MM.1S (cell line): ENCODE measurements around the gene FCHSD2.

Source experiments
- DNase-seq: peaks from one replicate; pipeline ENCODE4 v3.0.0-alpha.2; 2015
- H2AFZ ChIP-seq: fragments of 300-600 bp; sonication (generic); 2 replicates; pipeline ENCODE4 v1.6.0; 2016; ENCODE audit warnings: antibody characterized with exemption, low read length
- H3F3A ChIP-seq: fragments of 300-600 bp; sonication (generic); 2 replicates; pipeline ENCODE4 v1.6.1; 2016; ENCODE audit warnings: mild to moderate bottlenecking, antibody characterized with exemption, low read length, moderate library complexity, mixed read lengths; ENCODE audit not compliant: insufficient read depth
- H3K27ac ChIP-seq: fragments of 300-600 bp; sonication (generic); 2 replicates; pipeline ENCODE4 v1.5.1; 2016; ENCODE audit warnings: mild to moderate bottlenecking, low read length
- H3K27me3 ChIP-seq: fragments of 300-600 bp; sonication (generic); replicated peaks from 2 replicates; pipeline ENCODE4 v1.6.0; 2016; ENCODE audit warnings: low read length; ENCODE audit not compliant: insufficient read depth
- H3K36me3 ChIP-seq: fragments of 300-600 bp; sonication (generic); replicated peaks from 2 replicates; pipeline ENCODE4 v1.6.1; 2016; ENCODE audit warnings: mild to moderate bottlenecking, low read length, mixed read lengths; ENCODE audit not compliant: insufficient read depth
- H3K4me1 ChIP-seq: fragments of 300-600 bp; sonication (generic); 2 replicates; pipeline ENCODE4 v1.6.1; 2016; ENCODE audit warnings: low read length, mixed read lengths
- H3K4me2 ChIP-seq: fragments of 300-600 bp; sonication (generic); 2 replicates; pipeline ENCODE4 v1.6.0; 2016; ENCODE audit warnings: low read depth, low read length
- H3K4me3 ChIP-seq: fragments of 300-600 bp; sonication (generic); 2 replicates; pipeline ENCODE4 v1.5.1; 2016; ENCODE audit warnings: low read length, mixed read lengths
- H3K79me2 ChIP-seq: fragments of 300-600 bp; sonication (generic); 2 replicates; pipeline ENCODE4 v1.6.1; 2016; ENCODE audit warnings: mixed run types, low read length, mixed read lengths
- H3K9ac ChIP-seq: fragments of 300-600 bp; sonication (generic); 2 replicates; pipeline ENCODE4 v1.6.1; 2016; ENCODE audit warnings: low read length, mixed read lengths
- H3K9me2 ChIP-seq: fragments of 300-600 bp; sonication (generic); replicated peaks from 2 replicates; pipeline ENCODE4 v1.6.1; 2016; ENCODE audit warnings: mild to moderate bottlenecking, low read length, mixed read lengths; ENCODE audit not compliant: insufficient read depth
- H3K9me3 ChIP-seq: fragments of 300-600 bp; sonication (generic); replicated peaks from 2 replicates; pipeline ENCODE4 v1.6.1; 2016; ENCODE audit warnings: mild to moderate bottlenecking, low read length, mixed read lengths; ENCODE audit not compliant: insufficient read depth
- H4K20me1 ChIP-seq: fragments of 300-600 bp; sonication (generic); 2 replicates; pipeline ENCODE4 v1.6.1; 2016; ENCODE audit warnings: mild to moderate bottlenecking, low read length, moderate library complexity, mixed read lengths; ENCODE audit not compliant: insufficient read depth
- CTCF ChIP-seq: fragments of 300-600 bp; sonication (generic); IDR thresholded peaks from 2 replicates; pipeline ENCODE4 v1.5.1; 2016; ENCODE audit warnings: antibody characterized with exemption, low read length, mixed read lengths
- EZH2 ChIP-seq: fragments of 300-600 bp; sonication (generic); optimal IDR thresholded peaks from 2 replicates; pipeline ENCODE3; 2017; ENCODE audit warnings: low read depth, mild to moderate bottlenecking, antibody characterized with exemption, low read length, mixed read lengths
- EZH2phosphoT487 ChIP-seq: fragments of 300-600 bp; sonication (generic); IDR thresholded peaks from 2 replicates; pipeline ENCODE4 v1.6.1; 2018; ENCODE audit warnings: antibody characterized with exemption, low read length

FCHSD2 gene

GRCh38 chr11:73141031-73141308 is 1.1 kb downstream of the FCHSD2 start:
- DNase-seq: no peak

GRCh38 chr11:73140213-73141030 is 1.7 kb downstream of the FCHSD2 start:
- Histone ChIP-seq H3K9ac (peak overlapping the region; percentile 87), H3F3A (peaks cover 34% of the 10 kb centered on the region), H3K4me1 (peaks cover 37% of the 10 kb centered on the region)

More at GRCh38 chr11:73141031-73141308, 1.1 kb downstream of the FCHSD2 start:
- Histone ChIP-seq H3K27ac (peak overlapping the region; percentile 99; the same call in 1 of the 2 replicates), H3K9ac (peak overlapping the region; percentile 87), H3K9me3 (no peaks in the 10 kb centered on the region), H3K4me3 (peak overlapping the region; percentile 96), H3K79me2 (peaks cover 59% of the 10 kb centered on the region), H3K4me2 (peak overlapping the region; percentile 69), H3K27me3 (no peaks in the 10 kb centered on the region), H3K4me1 (peaks cover 34% of the 10 kb centered on the region), H4K20me1 (no peaks in the 10 kb centered on the region), H3F3A (peaks cover 34% of the 10 kb centered on the region), H2AFZ (no peak overlapping the region), H3K36me3 (peaks cover 10% of the 10 kb centered on the region), H3K9me2 (no peaks in the 10 kb centered on the region)
- TF ChIP-seq EZH2 (no peak), CTCF (no peak), EZH2phosphoT487 (no peak)

GRCh38 chr11:73139476-73140198 is 2.5 kb downstream of the FCHSD2 start:
- H3K79me2 ChIP-seq: peaks cover 72% of the 10 kb centered on the region
- TF ChIP-seq CTCF (no peak), EZH2 (no peak), EZH2phosphoT487 (no peak)
- no peak for DNase-seq
- peak overlapping the region; percentile 69 for H3K4me2 ChIP-seq
- peaks cover 10% of the 10 kb centered on the region for H3K36me3 ChIP-seq
- H3K9me3 ChIP-seq: no peaks in the 10 kb centered on the region
- no peaks in the 10 kb centered on the region for H3K27me3 ChIP-seq
- peak overlapping the region; percentile 87; the same call in 1 of the 2 replicates for H3K9ac ChIP-seq
- no peaks in the 10 kb centered on the region; the same call in 1 of the 2 replicates for H4K20me1 ChIP-seq
- H3K4me1 ChIP-seq: peaks cover 37% of the 10 kb centered on the region
- H3K9me2 ChIP-seq: no peaks in the 10 kb centered on the region
- H3K27ac ChIP-seq: peak overlapping the region; percentile 99; the same call in 1 of the 2 replicates
- peaks cover 34% of the 10 kb centered on the region for H3F3A ChIP-seq
- peak overlapping the region; percentile 96 for H3K4me3 ChIP-seq
- H2AFZ ChIP-seq: no peak overlapping the region

More at GRCh38 chr11:73140213-73141030, 1.7 kb downstream of the FCHSD2 start:
- no peak for TF ChIP-seq EZH2
- no peak for TF ChIP-seq EZH2phosphoT487
- TF ChIP-seq CTCF: no peak
- Histone ChIP-seq H3K27me3 (no peaks in the 10 kb centered on the region), H3K4me2 (peak overlapping the region; percentile 69), H2AFZ (no peak overlapping the region), H3K9me2 (no peaks in the 10 kb centered on the region), H3K9me3 (no peaks in the 10 kb centered on the region), H3K79me2 (peaks cover 65% of the 10 kb centered on the region), H3K4me3 (peak overlapping the region; percentile 96), H4K20me1 (no peaks in the 10 kb centered on the region; the same call in 1 of the 2 replicates), H3K27ac (peak overlapping the region; percentile 99; the same call in 1 of the 2 replicates), H3K36me3 (peaks cover 10% of the 10 kb centered on the region)
- DNase-seq: peak; percentile 68
